ENCODE results near the gene TIMM17A.

Gene TIMM17A

DNA sequence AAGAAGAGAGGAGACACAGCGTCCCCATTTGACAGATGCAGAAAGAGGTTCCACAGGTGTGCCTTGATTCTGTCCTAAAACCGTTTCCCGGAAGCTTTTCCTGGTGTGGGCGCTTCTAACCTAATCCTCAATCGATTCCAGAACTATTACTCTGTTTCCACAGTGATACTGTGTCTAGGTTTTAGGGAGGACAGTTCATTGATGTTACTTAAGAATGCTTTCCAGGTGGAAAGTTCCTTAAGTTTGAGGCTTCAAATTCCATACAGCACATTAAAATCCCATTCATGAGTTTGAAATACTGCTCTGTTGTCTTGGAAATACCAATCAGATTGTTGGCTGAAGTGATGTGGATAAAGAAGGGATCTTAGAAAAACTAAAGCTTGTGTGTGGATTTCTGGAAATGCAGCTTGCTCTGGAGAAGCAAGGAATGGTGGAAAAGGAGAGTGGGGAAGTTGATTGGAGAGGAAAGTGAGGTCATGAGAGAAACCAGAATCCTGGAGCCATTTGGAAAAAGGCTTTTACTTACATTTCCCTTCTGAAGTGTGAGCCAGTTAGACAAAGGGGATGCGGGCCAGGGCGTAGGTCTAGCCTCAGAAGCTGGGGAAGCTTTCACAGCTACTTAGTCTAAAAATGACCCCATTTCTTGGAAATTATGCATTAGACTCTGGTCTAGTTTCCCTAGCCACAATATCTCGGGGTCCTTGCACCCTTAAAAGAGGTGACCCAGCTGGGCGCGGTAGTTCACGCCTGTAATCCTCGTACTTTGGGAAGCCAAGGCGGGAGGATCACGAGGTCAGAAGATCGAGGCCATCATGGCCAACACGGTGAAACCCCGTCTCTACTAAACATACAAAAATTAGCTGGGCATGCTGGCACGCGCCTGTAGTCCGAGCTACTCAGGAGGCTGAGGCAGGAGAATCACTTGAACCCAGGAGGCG is 61.8 kb downstream of the TIMM17A start:
- no peak for DNase-seq

DNA sequence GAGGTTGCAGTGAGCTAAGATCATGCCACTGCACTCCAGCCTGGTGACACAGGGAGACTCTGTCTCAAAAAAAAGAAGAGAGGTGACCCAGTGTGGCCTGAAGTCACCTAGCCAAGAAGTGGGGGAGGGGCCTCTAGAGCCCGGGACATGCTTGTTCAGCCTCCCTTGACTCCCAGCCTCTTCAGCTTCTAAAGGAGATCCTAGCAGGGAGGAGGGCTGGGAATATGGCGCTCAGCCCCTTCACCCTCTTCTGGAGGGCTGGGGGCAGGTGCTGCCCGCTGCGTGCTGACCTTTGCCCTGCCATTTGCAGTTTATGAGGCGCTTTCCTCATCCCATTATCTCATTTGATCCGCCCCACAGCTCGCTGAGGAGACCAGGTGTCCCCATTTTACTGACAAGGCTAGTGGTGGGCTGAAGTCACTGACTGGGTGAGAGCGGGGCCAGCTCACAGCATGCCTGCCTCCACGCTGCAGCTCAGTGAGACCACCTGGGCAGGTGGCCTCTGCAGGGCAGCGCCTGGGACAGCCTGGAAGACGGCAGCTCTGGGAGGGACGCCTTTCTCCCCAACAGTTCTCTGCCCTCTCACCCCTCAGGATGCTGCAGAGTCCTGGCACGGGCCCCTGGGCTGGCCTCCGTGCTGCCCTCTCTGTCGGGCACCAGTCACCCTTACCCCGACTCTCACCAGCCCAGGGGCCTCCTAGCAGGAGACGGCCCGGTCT is 62.6 kb downstream of the TIMM17A start:
- DNase-seq, result no peak

DNA sequence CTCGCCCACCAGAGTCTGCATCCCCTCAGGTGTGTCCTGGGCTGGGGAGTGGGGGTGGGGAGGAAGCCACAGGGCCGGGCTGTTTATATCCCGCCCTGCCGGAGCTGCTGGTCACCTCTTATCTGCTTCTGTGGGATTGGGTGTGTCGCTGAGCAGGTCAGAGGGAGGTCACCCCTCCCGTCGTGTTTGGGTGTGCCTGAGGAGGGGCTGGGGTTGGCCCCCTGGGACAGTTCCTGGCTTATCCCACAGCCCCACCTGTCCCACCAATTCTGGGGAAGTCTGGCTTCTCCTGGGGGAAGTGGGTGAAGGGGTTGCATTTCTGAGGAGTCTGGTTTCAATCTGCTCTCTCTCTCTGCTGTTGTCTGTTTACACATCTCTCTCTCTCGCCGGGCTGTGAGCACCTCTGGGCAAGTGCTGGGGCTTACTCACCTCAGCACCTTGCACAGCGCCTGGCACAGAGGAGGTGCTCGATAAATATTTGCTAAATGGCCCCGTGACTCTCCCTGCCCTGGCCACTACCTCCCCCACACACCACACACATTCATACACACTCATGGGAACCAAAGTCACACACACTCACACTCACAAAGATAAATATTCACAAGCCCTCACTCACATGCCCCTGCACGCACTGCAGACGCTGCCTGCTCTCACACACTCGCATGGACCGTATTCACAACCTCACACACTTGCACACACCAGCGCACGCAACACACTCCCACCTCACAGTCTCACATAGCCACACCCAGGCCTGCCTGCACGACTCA is 63.3 kb downstream of the TIMM17A start:
- DNase-seq, result no peak

DNA sequence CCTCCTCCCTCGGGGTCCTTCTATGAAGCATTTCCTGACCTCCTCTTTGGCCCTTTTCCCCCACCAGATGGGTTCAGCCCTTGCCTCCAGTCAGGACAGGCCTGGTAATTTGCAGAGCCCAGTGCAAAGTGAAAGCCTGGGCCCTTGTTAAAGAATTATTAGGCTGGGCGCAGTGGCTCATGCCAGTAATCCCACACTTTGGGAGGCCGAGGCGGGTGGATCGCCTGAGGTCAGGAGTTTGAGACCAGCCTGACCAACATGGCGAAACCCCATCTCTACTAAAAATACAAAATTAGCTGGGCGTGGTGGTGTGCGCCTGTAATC is 63.9 kb downstream of the TIMM17A start:
- DNase-seq, result peak; percentile 47
